ENCODE measurements around the gene DYTN. TPM values are rescaled to one million over a fixed set of nuclear protein-coding genes. Genes with fewer than 3 reads are reported as not detected.

DYTN gene
- total and polyA plus RNA-seq, 2 experiments from 2014 or later, result not detected

- H3K4me3 ChIP-seq, result no peak overlapping the region
- TF ChIP-seq EZH2 (IDR thresholded peaks at IDR 0.05; ENCODE audit: insufficient read depth, poor library complexity, severe bottlenecking) (no peak), EZH2phosphoT487 (IDR thresholded peaks at IDR 0.05; ENCODE audit: insufficient read depth, low read depth) (no peak)
- no peaks in the 10 kb centered on the region for H3K9me3 ChIP-seq (ENCODE audit: low read depth)
- H4K20me1 ChIP-seq (ENCODE audit: insufficient read depth), result no peaks in the 10 kb centered on the region
- no peaks in the 10 kb centered on the region for H3K4me1 ChIP-seq (ENCODE audit: insufficient read depth)
- no peaks in the 10 kb centered on the region; the same call in 1 of the 2 replicates for H3K9me2 ChIP-seq (ENCODE audit: insufficient read depth)
- no peak overlapping the region for H2AFZ ChIP-seq
- H3K27ac ChIP-seq, result no peak overlapping the region
- no peak for DNase-seq
- no peaks in the 10 kb centered on the region for H3K36me3 ChIP-seq (ENCODE audit: low read depth)
- H3K79me2 ChIP-seq (ENCODE audit: insufficient read depth), result no peaks in the 10 kb centered on the region
- WGBS, 2 experiments (ENCODE audit: low coverage in 1 of 2, low lambda C conversion rate in 2 of 2, missing lambda C conversion rate in 2 of 2), result 4 to 5% methylated on average over 1 of the region's 1 CpG
- in situ Hi-C loops (cut with MboI), result no loop called here
- no peak overlapping the region for H3K9ac ChIP-seq
- no peaks in the 10 kb centered on the region for H3K27me3 ChIP-seq (replicated peaks; ENCODE audit: insufficient read depth)
- H3K4me2 ChIP-seq (ENCODE audit: unreplicated experiment), result no peak overlapping the region
- no peaks in the 10 kb centered on the region for H3F3A ChIP-seq (ENCODE audit: insufficient read depth)
Observed at GRCh38 chr2:206635015-206635414, 83.2 kb downstream of the DYTN start.

- no peaks in the 10 kb centered on the region for H3K9me3 ChIP-seq (ENCODE audit: low read depth)
- TF ChIP-seq EZH2phosphoT487 (IDR thresholded peaks at IDR 0.05; ENCODE audit: insufficient read depth, low read depth), result no peak
- no peak for TF ChIP-seq EZH2 (IDR thresholded peaks at IDR 0.05; ENCODE audit: insufficient read depth, poor library complexity, severe bottlenecking)
- H3K4me2 ChIP-seq (ENCODE audit: unreplicated experiment), result no peak overlapping the region
- 21 to 27% methylated on average over 3 of the region's 3 CpGs for WGBS, 2 experiments (ENCODE audit: low coverage in 1 of 2, low lambda C conversion rate in 2 of 2, missing lambda C conversion rate in 2 of 2)
- no peak overlapping the region for H3K9ac ChIP-seq
- no peaks in the 10 kb centered on the region for H3K27me3 ChIP-seq (replicated peaks; ENCODE audit: insufficient read depth)
- DNase-seq, result no peak
- H2AFZ ChIP-seq, result no peak overlapping the region
- H3K9me2 ChIP-seq (ENCODE audit: insufficient read depth), result no peaks in the 10 kb centered on the region; the same call in 1 of the 2 replicates
- no peak overlapping the region for H3K4me3 ChIP-seq
- H3K79me2 ChIP-seq (ENCODE audit: insufficient read depth), result no peaks in the 10 kb centered on the region
- H3K36me3 ChIP-seq (ENCODE audit: low read depth), result no peaks in the 10 kb centered on the region
- no peaks in the 10 kb centered on the region for H3K4me1 ChIP-seq (ENCODE audit: insufficient read depth)
- H3K27ac ChIP-seq, result no peak overlapping the region
- no peaks in the 10 kb centered on the region for H4K20me1 ChIP-seq (ENCODE audit: insufficient read depth)
- in situ Hi-C loops (cut with MboI), result no loop called here
- H3F3A ChIP-seq (ENCODE audit: insufficient read depth), result no peaks in the 10 kb centered on the region
Observed at GRCh38 chr2:206631340-206631739, 86.9 kb downstream of the DYTN start.

GRCh38 chr2:206627632-206628031, 90.6 kb downstream of the DYTN start:
- Histone ChIP-seq H3K4me1 (ENCODE audit: insufficient read depth) (no peaks in the 10 kb centered on the region), H3K27ac (no peak overlapping the region), H3K79me2 (ENCODE audit: insufficient read depth) (no peaks in the 10 kb centered on the region), H3K4me2 (ENCODE audit: unreplicated experiment) (no peak overlapping the region), H3K4me3 (no peak overlapping the region), H3K9me3 (ENCODE audit: low read depth) (no peaks in the 10 kb centered on the region), H4K20me1 (ENCODE audit: insufficient read depth) (no peaks in the 10 kb centered on the region), H3F3A (ENCODE audit: insufficient read depth) (no peaks in the 10 kb centered on the region), H3K9ac (no peak overlapping the region), H2AFZ (no peak overlapping the region), H3K9me2 (ENCODE audit: insufficient read depth) (no peaks in the 10 kb centered on the region), H3K36me3 (ENCODE audit: low read depth) (no peaks in the 10 kb centered on the region), H3K27me3 (replicated peaks; ENCODE audit: insufficient read depth) (no peaks in the 10 kb centered on the region)
- no peak for TF ChIP-seq EZH2 (IDR thresholded peaks at IDR 0.05; ENCODE audit: insufficient read depth, poor library complexity, severe bottlenecking)
- TF ChIP-seq EZH2phosphoT487 (IDR thresholded peaks at IDR 0.05; ENCODE audit: insufficient read depth, low read depth), result no peak
- in situ Hi-C loops (cut with MboI), result no loop called here
- DNase-seq, result no peak

GRCh38 chr2:206626108-206626507, 92.1 kb downstream of the DYTN start:
- Histone ChIP-seq H3K9ac (no peak overlapping the region), H3K4me2 (ENCODE audit: unreplicated experiment) (no peak overlapping the region), H3K27me3 (replicated peaks; ENCODE audit: insufficient read depth) (no peaks in the 10 kb centered on the region), H3K36me3 (ENCODE audit: low read depth) (no peaks in the 10 kb centered on the region), H3K9me3 (ENCODE audit: low read depth) (no peaks in the 10 kb centered on the region), H3K9me2 (ENCODE audit: insufficient read depth) (no peaks in the 10 kb centered on the region), H2AFZ (no peak overlapping the region), H3K4me3 (no peak overlapping the region), H3K27ac (no peak overlapping the region), H3F3A (ENCODE audit: insufficient read depth) (no peaks in the 10 kb centered on the region), H3K4me1 (ENCODE audit: insufficient read depth) (no peaks in the 10 kb centered on the region), H3K79me2 (ENCODE audit: insufficient read depth) (no peaks in the 10 kb centered on the region), H4K20me1 (ENCODE audit: insufficient read depth) (no peaks in the 10 kb centered on the region)
- 8 to 12% methylated on average over 2 of the region's 2 CpGs for WGBS, 2 experiments (ENCODE audit: low coverage in 1 of 2, low lambda C conversion rate in 2 of 2, missing lambda C conversion rate in 2 of 2)
- DNase-seq, result no peak
- no peak for TF ChIP-seq EZH2 (IDR thresholded peaks at IDR 0.05; ENCODE audit: insufficient read depth, poor library complexity, severe bottlenecking)
- no peak for TF ChIP-seq EZH2phosphoT487 (IDR thresholded peaks at IDR 0.05; ENCODE audit: insufficient read depth, low read depth)
- in situ Hi-C loops (cut with MboI), result no loop called here

GRCh38 chr2:206619011-206619410, 99.2 kb downstream of the DYTN start:
- in situ Hi-C loops (cut with MboI), result no loop called here
- no peaks in the 10 kb centered on the region for H3K9me2 ChIP-seq (ENCODE audit: insufficient read depth)
- no peaks in the 10 kb centered on the region for H4K20me1 ChIP-seq (ENCODE audit: insufficient read depth)
- no peak overlapping the region for H3K9ac ChIP-seq
- no peak overlapping the region for H3K4me2 ChIP-seq (ENCODE audit: unreplicated experiment)
- no peaks in the 10 kb centered on the region for H3K27me3 ChIP-seq (replicated peaks; ENCODE audit: insufficient read depth)
- H3K9me3 ChIP-seq (ENCODE audit: low read depth), result no peaks in the 10 kb centered on the region
- no peak overlapping the region for H2AFZ ChIP-seq
- H3K36me3 ChIP-seq (ENCODE audit: low read depth), result no peaks in the 10 kb centered on the region
- H3K4me1 ChIP-seq (ENCODE audit: insufficient read depth), result no peaks in the 10 kb centered on the region
- WGBS, 2 experiments (ENCODE audit: low coverage in 1 of 2, low lambda C conversion rate in 2 of 2, missing lambda C conversion rate in 2 of 2), result 76 to 84% methylated on average over 3 of the region's 3 CpGs
- H3K79me2 ChIP-seq (ENCODE audit: insufficient read depth), result no peaks in the 10 kb centered on the region
- no peak for TF ChIP-seq EZH2phosphoT487 (IDR thresholded peaks at IDR 0.05; ENCODE audit: insufficient read depth, low read depth)
- no peak for TF ChIP-seq EZH2 (IDR thresholded peaks at IDR 0.05; ENCODE audit: insufficient read depth, poor library complexity, severe bottlenecking)
- H3F3A ChIP-seq (ENCODE audit: insufficient read depth), result no peaks in the 10 kb centered on the region
- no peak overlapping the region for H3K27ac ChIP-seq
- H3K4me3 ChIP-seq, result no peak overlapping the region
- no peak for DNase-seq
